IMR-90 (cell line): ENCODE data around the gene DAAM1. TPM values are rescaled to one million over a fixed set of nuclear protein-coding genes. Genes with fewer than 3 reads are reported as not detected.

Experiments used
- ATAC-seq: fragments of 200-7000 bp; cut with Tn5 transposase; 2 replicates; pipeline ENCODE4 v1.9.1; 2020; ENCODE audit warnings: low read depth, mild to moderate bottlenecking, moderate library complexity
- BruUV-seq: library from RNA; stranded (reverse); fragments of 400-500 nt; replicated peaks from 2 replicates; lab custom pipeline; 2021; lab: Mats Ljungman, UMichigan
- CTCF ChIA-PET: fragments of 300-600 bp; formaldehyde crosslinking; extraction: SDS; loops from one replicate; lab custom pipeline; 2021; ENCODE audit warnings: antibody characterized with exemption; lab: Yijun Ruan, JAX
- POLR2A ChIA-PET: fragments of 300-600 bp; sonication (Branson Sonifier 250); formaldehyde crosslinking; loops from one replicate; lab custom pipeline; 2022; ENCODE audit warnings: antibody characterized with exemption; ENCODE audit not compliant: unreplicated experiment; lab: Charles Lee
- DNase-seq: peaks from one replicate; pipeline ENCODE4 v3.0.0; 2013
- H2AFZ ChIP-seq: replicated peaks from 2 replicates; pipeline ENCODE3; 2013; ENCODE audit warnings: low read length, mild to moderate bottlenecking; ENCODE audit not compliant: poor library complexity
- H2AK5ac ChIP-seq: 2 replicates; pipeline ENCODE4 v1.6.1; 2013; ENCODE audit warnings: low read depth, low read length, inconsistent platforms
- H2AK9ac ChIP-seq: replicated peaks from 2 replicates; pipeline ENCODE3; 2013; ENCODE audit warnings: mild to moderate bottlenecking, low read depth, low read length, moderate library complexity; ENCODE audit not compliant: poor library complexity
- H2BK120ac ChIP-seq: 2 replicates; pipeline ENCODE4 v1.6.1; 2013; ENCODE audit warnings: low read depth, low read length, inconsistent platforms
- H2BK15ac ChIP-seq: 3 replicates; pipeline ENCODE4 v1.6.1; 2013; ENCODE audit warnings: low read depth, low read length, inconsistent platforms
- H2BK20ac ChIP-seq: 2 replicates; pipeline ENCODE4 v1.6.1; 2013; ENCODE audit warnings: low read depth, mild to moderate bottlenecking, inconsistent platforms, low read length, moderate library complexity
- H2BK5ac ChIP-seq: 2 replicates; pipeline ENCODE4 v1.6.1; 2013; ENCODE audit warnings: mild to moderate bottlenecking, low read depth, low read length, inconsistent platforms; ENCODE audit not compliant: poor library complexity, severe bottlenecking
- H3K14ac ChIP-seq: replicated peaks from 2 replicates; pipeline ENCODE4 v1.6.1; 2013; ENCODE audit warnings: low read depth, low read length, inconsistent platforms
- H3K18ac ChIP-seq: 2 replicates; pipeline ENCODE4 v1.6.1; 2013; ENCODE audit warnings: low read depth, low read length, control low read depth
- H3K23ac ChIP-seq: 2 replicates; pipeline ENCODE4 v1.6.1; 2013; ENCODE audit warnings: low read depth, low read length, inconsistent platforms
- H3K27ac ChIP-seq: 2 replicates; pipeline ENCODE4 v1.5.1; 2013; ENCODE audit warnings: mild to moderate bottlenecking, control low read depth, low read length; ENCODE audit not compliant: insufficient read depth
- H3K27me3 ChIP-seq: 2 replicates; pipeline ENCODE4 v1.6.1; 2013; ENCODE audit warnings: low read length; ENCODE audit not compliant: control insufficient read depth, insufficient read depth
- H3K36me3 ChIP-seq: 2 replicates; pipeline ENCODE4 v1.6.1; 2013; ENCODE audit warnings: low read length, mixed read lengths; ENCODE audit not compliant: control insufficient read depth, insufficient read depth
- H3K4ac ChIP-seq: 2 replicates; pipeline ENCODE4 v1.6.1; 2013; ENCODE audit warnings: low read depth, low read length, inconsistent platforms
- H3K4me1 ChIP-seq: 2 replicates; pipeline ENCODE4 v1.6.1; 2013; ENCODE audit warnings: low read length, mixed read lengths; ENCODE audit not compliant: control insufficient read depth, insufficient read depth
- H3K4me2 ChIP-seq: 2 replicates; pipeline ENCODE4 v1.6.1; 2013; ENCODE audit warnings: low read depth, mild to moderate bottlenecking, control low read depth, low read length, moderate library complexity
- H3K4me3 ChIP-seq: 2 replicates; pipeline ENCODE4 v1.5.1; 2013; ENCODE audit warnings: low read depth, mild to moderate bottlenecking, control low read depth, low read length, moderate library complexity; ENCODE audit not compliant: insufficient read depth
- H3K56ac ChIP-seq: 2 replicates; pipeline ENCODE4 v1.6.1; 2013; ENCODE audit warnings: low read length, inconsistent platforms; ENCODE audit not compliant: insufficient read depth; ENCODE audit errors: extremely low read depth
- H3K79me1 ChIP-seq, 2 experiments: 2 replicates each; pipeline ENCODE4 v1.6.1; 2013; ENCODE audit warnings: low read length in 2 of 2, inconsistent platforms in 1 of 2, low read depth in 1 of 2
- H3K9ac ChIP-seq: 2 replicates; pipeline ENCODE4 v1.6.1; 2013; ENCODE audit warnings: low read depth, low read length, control low read depth
- H3K9me1 ChIP-seq: 2 replicates; pipeline ENCODE4 v1.6.1; 2013; ENCODE audit warnings: low read length, inconsistent platforms; ENCODE audit not compliant: insufficient read depth
- H3K9me3 ChIP-seq: 2 replicates; pipeline ENCODE4 v1.6.1; 2013; ENCODE audit warnings: low read length; ENCODE audit not compliant: control insufficient read depth, insufficient read depth
- H4K20me1 ChIP-seq: 2 replicates; pipeline ENCODE4 v1.6.1; 2013; ENCODE audit warnings: low read length, inconsistent platforms; ENCODE audit not compliant: insufficient read depth
- H4K5ac ChIP-seq: 2 replicates; pipeline ENCODE4 v1.6.1; 2013; ENCODE audit warnings: mild to moderate bottlenecking, low read depth, low read length, control low read depth
- H4K8ac ChIP-seq, 2 experiments: 2 replicates each; pipeline ENCODE4 v1.6.1; 2013; ENCODE audit warnings: low read depth in 2 of 2, low read length in 2 of 2, control low read depth in 1 of 2, inconsistent platforms in 1 of 2
- H4K91ac ChIP-seq: 2 replicates; pipeline ENCODE4 v1.6.1; 2013; ENCODE audit warnings: low read depth, low read length, inconsistent platforms; ENCODE audit not compliant: insufficient read depth
- RCOR1 ChIP-seq: IDR thresholded peaks from 2 replicates; pipeline ENCODE4 v1.6.1; 2012; ENCODE audit warnings: mild to moderate bottlenecking, low read length, improper control_type of control experiment; ENCODE audit not compliant: insufficient replicate concordance
- WGBS, 2 experiments: methylation state at CpG; one replicate each; pipeline versions ENCODE4 v1.1.5 to v1.1.7; 2013; ENCODE audit warnings: missing lambda C conversion rate in 2 of 2; ENCODE audit not compliant: insufficient read length in 1 of 2; ENCODE audit errors: extremely low coverage in 2 of 2; 5-methylcytosine and 5-hydroxymethylcytosine counted together
- dilution Hi-C: fragments of 300-500 bp; cut with HindIII; formaldehyde crosslinking; loops from one replicate; pipeline ENCODE4 v1.14.3; 2018; ENCODE audit warnings: low sequenced_read_pairs; ENCODE audit not compliant: unreplicated experiment
- in situ Hi-C: fragments of 300-500 bp; cut with MboI; formaldehyde crosslinking; loops from 3 replicates; pipeline ENCODE4 v1.14.3; 2019; ENCODE audit warnings: low sequenced_read_pairs, inconsistent platforms, mixed read lengths
- intact Hi-C: fragments of 100-400 bp; cut with micrococcal nuclease; formaldehyde crosslinking; loops from 2 replicates; pipeline ENCODE4 v1.10.0; 2022
- polyA plus RNA-seq, 3 experiments: library from polyadenylated mRNA; depleted of rRNA; stranded (reverse); fragments of >200 nt; gene quantifications; 2 replicates each; pipeline ENCODE4 v1.2.3, GENCODE V29; 2012; ENCODE audit warnings: low replicate concordance in 1 of 3
- total RNA-seq: library from RNA; depleted of rRNA; stranded (reverse); fragments of >200 nt; gene quantifications from 2 replicates; pipeline ENCODE4 v1.2.3, GENCODE V29; 2012
- TF ChIP-seq, protein P1 (sequence below): fragments of 150-350 bp; IDR thresholded peaks from 2 replicates; pipeline ENCODE4 v1.6.1; 2016; ENCODE audit warnings: low read depth, mild to moderate bottlenecking, low read length, moderate library complexity, borderline replicate concordance

DAAM1 gene
- total and polyA plus RNA-seq, 2 of the 4 experiments (the other 2 are of a cell fraction), result 4.8 to 5.4 TPM

DNA sequence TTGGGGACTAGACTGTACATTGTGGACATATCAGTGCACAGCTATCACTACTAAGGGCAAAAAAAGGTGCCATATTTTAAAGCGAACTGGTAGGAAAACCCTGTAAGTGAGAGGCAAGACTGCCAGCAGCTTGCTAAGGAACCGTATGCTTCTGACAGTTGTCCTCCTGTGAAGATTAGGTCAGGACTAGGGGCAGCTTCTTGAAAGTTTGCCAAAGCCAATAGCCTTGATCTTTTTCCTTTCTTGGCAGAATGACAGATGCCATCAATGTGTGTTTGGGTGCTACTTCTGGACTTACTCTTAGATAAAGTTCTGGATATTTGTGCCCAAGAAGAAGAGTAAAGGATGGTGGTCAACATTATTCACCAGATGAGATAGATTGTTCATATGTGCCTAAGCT lies 7.4 kb downstream of the DAAM1 start:
- no peak for ATAC-seq
- dilution Hi-C loops (no loop called here), intact Hi-C loops (no loop called here), in situ Hi-C loops (no loop called here)
- no peak overlapping the region for H3K27ac ChIP-seq
- TF ChIP-seq RCOR1, result no peak
- TF ChIP-seq, protein P1, sequence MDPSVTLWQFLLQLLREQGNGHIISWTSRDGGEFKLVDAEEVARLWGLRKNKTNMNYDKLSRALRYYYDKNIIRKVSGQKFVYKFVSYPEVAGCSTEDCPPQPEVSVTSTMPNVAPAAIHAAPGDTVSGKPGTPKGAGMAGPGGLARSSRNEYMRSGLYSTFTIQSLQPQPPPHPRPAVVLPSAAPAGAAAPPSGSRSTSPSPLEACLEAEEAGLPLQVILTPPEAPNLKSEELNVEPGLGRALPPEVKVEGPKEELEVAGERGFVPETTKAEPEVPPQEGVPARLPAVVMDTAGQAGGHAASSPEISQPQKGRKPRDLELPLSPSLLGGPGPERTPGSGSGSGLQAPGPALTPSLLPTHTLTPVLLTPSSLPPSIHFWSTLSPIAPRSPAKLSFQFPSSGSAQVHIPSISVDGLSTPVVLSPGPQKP, result no peak
- H2AK5ac ChIP-seq, result no peak overlapping the region
- no peaks in the 10 kb centered on the region for H3K36me3 ChIP-seq
- no peak overlapping the region for H3K56ac ChIP-seq
- H3K79me1 ChIP-seq, result peaks cover 12% of the 10 kb centered on the region in 2 experiments; a peak in 3 of 4 replicates
- H3K23ac ChIP-seq, result no peak overlapping the region
- H3K9ac ChIP-seq, result no peak overlapping the region
- CTCF ChIA-PET, result no interaction called here
- H3K4me2 ChIP-seq, result no peak overlapping the region
- H2BK15ac ChIP-seq, result no peak overlapping the region
- no peaks in the 10 kb centered on the region for H3K9me1 ChIP-seq
- DNase-seq, result no peak
- H4K8ac ChIP-seq, result no peak overlapping the region
- peaks cover 4% of the 10 kb centered on the region; the same call in 1 of the 2 replicates for H3K4me1 ChIP-seq
- no peak overlapping the region for H2BK20ac ChIP-seq
- 55% methylated on average over 2 of the region's 2 CpGs; no CpG with 5 or more reads in 1 of the 2 experiments for WGBS, 2 experiments
- H3K18ac ChIP-seq, result no peak overlapping the region
- H2BK120ac ChIP-seq, result no peak overlapping the region
- H3K27me3 ChIP-seq, result no peaks in the 10 kb centered on the region
- no peak overlapping the region for H3K14ac ChIP-seq
- no peak overlapping the region for H4K5ac ChIP-seq
- H2AK9ac ChIP-seq, result no peak overlapping the region
- no peak overlapping the region for H3K4ac ChIP-seq
- H3K9me3 ChIP-seq, result no peaks in the 10 kb centered on the region
- BruUV-seq, result no TSS peak
- POLR2A ChIA-PET, result no interaction called here
- H4K91ac ChIP-seq, result no peak overlapping the region
- no peak overlapping the region for H2AFZ ChIP-seq
- no peak overlapping the region for H2BK5ac ChIP-seq
- no peaks in the 10 kb centered on the region for H4K20me1 ChIP-seq
- no peak overlapping the region for H3K4me3 ChIP-seq
